ENCODE data around the gene CRLF3. TPM values are rescaled to one million over a fixed set of nuclear protein-coding genes. Genes with fewer than 3 reads are reported as not detected.
"Not testable (repeated sequence)": the region's sequence is repeated elsewhere in the genome, so short reads cannot be mapped to it uniquely, and the experiment has no call there.

Gene CRLF3
- total RNA-seq, 1 donor: 12.5 TPM

- DNase-seq (ENCODE audit: low read depth): no peak
- TF ChIP-seq CTCF (IDR thresholded peaks at IDR 0.05; ENCODE audit: insufficient read depth, low read length): no peak
- H3K4me3 ChIP-seq (ENCODE audit: low read depth, low read length): no peak overlapping the region
Measured at GRCh38 chr17:30796016-30796415, 28.5 kb downstream of the CRLF3 start.

GRCh38 chr17:30794372-30794771 lies 30.1 kb downstream of the CRLF3 start:
- H3K4me3 ChIP-seq (ENCODE audit: low read depth, low read length): no peak overlapping the region
- no peak for DNase-seq (ENCODE audit: low read depth)
- TF ChIP-seq CTCF (IDR thresholded peaks at IDR 0.05; ENCODE audit: insufficient read depth, low read length): no peak

DNA sequence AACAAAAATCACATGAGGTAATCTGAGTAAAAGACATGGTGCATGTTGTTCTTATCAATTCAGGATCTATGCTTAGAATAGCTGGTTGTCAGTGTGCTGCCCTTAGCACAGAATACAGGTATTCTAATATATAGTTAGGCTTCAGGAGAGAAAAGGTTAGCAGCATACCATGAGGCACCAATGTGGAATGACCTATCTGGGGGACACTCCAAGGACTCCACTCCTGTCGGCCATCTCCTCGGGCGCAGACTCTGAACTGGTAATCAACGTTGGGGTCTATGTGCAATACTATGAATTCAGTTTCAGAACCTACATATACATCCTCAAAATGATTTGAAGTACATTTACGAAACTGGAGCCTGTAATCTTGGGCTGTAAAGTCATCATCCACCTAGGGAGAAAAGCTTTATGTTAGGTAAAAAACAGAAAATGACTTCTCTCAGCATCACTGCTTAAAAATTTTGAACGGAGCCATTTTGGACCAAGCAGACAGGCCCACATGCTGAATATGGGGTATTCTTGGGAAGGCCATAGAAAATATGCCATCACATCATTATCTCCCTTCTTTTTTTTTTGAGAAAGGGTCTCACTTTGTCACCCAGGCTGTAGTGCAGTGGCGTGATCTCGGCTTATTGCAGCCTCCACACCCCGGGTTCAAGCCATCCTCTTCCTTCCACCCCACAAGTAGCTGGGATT lies 31.1 kb downstream of the CRLF3 start:
- TF ChIP-seq CTCF (IDR thresholded peaks at IDR 0.05; ENCODE audit: insufficient read depth, low read length): no peak
- no peak for DNase-seq (ENCODE audit: low read depth)
- no peak overlapping the region for H3K4me3 ChIP-seq (ENCODE audit: low read depth, low read length)

- H3K4me3 ChIP-seq (ENCODE audit: low read depth, low read length): no peak overlapping the region
- DNase-seq (ENCODE audit: low read depth): no peak
- no peak for TF ChIP-seq CTCF (IDR thresholded peaks at IDR 0.05; ENCODE audit: insufficient read depth, low read length)
Measured at GRCh38 chr17:30790279-30790678, 34.2 kb downstream of the CRLF3 start.

DNA sequence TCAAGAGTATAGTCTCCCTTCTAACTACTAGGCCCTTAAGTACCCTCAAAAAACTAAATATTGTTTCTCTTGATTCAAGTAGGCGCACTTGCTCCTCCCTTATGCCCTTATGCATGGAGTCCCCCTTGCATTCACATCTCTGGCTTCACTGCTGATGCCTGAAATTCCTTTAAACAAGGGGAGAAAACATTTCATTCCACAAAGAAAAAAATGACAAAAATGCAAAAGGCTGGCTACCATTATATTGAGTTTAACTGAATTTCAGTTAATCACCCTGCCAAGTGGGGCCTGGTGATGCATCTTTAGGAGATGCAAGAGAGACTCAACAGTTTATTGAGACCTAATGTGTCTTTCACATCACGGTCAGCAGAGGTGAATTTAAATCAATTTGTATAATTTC lies 35.6 kb downstream of the CRLF3 start:
- H3K4me3 ChIP-seq (ENCODE audit: low read depth, low read length): no peak overlapping the region
- TF ChIP-seq CTCF (IDR thresholded peaks at IDR 0.05; ENCODE audit: insufficient read depth, low read length): no peak
- DNase-seq (ENCODE audit: low read depth): peak; percentile 30

DNA sequence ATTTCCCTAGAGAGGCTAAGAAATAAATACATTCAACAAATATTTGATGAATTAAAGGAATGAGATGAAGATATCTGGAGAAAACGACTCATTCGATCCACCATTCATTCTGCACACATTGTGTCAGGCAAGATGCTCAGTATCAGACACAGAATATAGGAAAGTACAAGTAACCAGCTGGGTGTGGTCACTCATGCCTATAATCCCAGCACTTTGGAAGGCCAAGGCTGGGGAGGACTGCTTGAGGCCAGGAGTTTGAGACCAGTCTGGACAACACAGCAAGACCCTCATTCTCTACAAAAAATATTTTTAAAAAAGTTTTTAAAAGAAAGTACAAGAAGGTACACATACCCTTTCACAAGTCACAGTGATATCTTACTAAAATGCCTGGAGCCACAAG lies 42.3 kb downstream of the CRLF3 start:
- no peak for DNase-seq (ENCODE audit: low read depth)
- H3K4me3 ChIP-seq (ENCODE audit: low read depth, low read length): no peak overlapping the region
- no peak for TF ChIP-seq CTCF (IDR thresholded peaks at IDR 0.05; ENCODE audit: insufficient read depth, low read length)

- DNase-seq (ENCODE audit: low read depth): no peak
- no peak for TF ChIP-seq CTCF (IDR thresholded peaks at IDR 0.05; ENCODE audit: insufficient read depth, low read length)
- no peak overlapping the region for H3K4me3 ChIP-seq (ENCODE audit: low read depth, low read length)
Measured at GRCh38 chr17:30780343-30780742, 44.1 kb downstream of the CRLF3 start.

GRCh38 chr17:30768771-30769170 lies 55.7 kb downstream of the CRLF3 start:
- H3K4me3 ChIP-seq (ENCODE audit: low read depth, low read length); DNase-seq (ENCODE audit: low read depth): not testable (repeated sequence)

DNA sequence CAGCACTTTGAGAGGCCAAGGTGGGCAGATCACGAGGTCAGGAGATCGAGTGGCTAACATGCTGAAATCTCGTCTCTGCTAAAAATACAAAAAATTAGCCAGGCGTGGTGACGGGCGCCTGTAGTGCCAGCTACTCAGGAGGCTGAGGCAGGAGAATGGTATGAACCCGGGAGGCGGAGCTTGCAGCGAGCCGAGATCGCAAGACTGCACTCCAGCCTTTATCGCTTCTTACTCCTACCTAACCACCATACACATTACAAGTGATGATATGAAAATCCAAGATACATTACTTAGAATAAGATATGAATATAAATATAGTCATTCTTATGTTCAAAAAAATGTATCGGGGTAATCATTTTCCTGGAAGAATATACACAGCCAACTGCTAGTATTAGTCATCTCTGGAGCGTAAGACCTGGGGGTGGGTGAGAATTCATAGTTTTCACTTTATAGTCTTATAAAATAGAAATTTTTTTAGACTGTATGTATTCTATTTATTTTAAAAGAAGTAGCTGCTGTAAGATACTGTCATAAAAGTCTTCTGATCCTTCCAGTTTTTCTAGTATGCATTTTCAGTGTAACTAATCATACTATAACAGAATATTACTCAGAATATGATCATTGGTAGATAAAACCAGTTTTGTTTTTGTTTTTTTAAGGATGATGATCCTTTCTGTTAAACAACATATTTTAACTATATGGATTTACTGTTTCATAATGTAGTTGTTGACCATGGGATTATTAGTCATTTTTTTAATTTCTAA lies 56.7 kb downstream of the CRLF3 start:
- H3K4me3 ChIP-seq (ENCODE audit: low read depth, low read length); DNase-seq (ENCODE audit: low read depth): not testable (repeated sequence)
